ENCODE results near the gene ESPN.

ESPN gene

GRCh38 chr1:6500544-6501278, 76.1 kb downstream of the ESPN start:
- DNase-seq = no peak

- no peak for DNase-seq
Measured at GRCh38 chr1:6501279-6501813, 76.8 kb downstream of the ESPN start.

GRCh38 chr1:6502000-6502891, 77.7 kb downstream of the ESPN start:
- DNase-seq = peak; percentile 65

GRCh38 chr1:6503884-6504602, 79.5 kb downstream of the ESPN start:
- no peak for DNase-seq

GRCh38 chr1:6504887-6505286, 80.3 kb downstream of the ESPN start:
- no peak for DNase-seq

- no peak for DNase-seq
Measured at GRCh38 chr1:6505367-6506209, 81.0 kb downstream of the ESPN start.

GRCh38 chr1:6506210-6507036, 81.8 kb downstream of the ESPN start:
- DNase-seq = no peak

- peak; percentile 90 for DNase-seq
Measured at GRCh38 chr1:6507037-6507428, 82.5 kb downstream of the ESPN start.

GRCh38 chr1:6507461-6507911, 82.9 kb downstream of the ESPN start:
- DNase-seq = no peak

GRCh38 chr1:6508154-6508815, 83.7 kb downstream of the ESPN start:
- no peak for DNase-seq

GRCh38 chr1:6508816-6509189, 84.2 kb downstream of the ESPN start:
- DNase-seq = no peak

- DNase-seq = peak; percentile 30
Measured at GRCh38 chr1:6509220-6509918, 84.8 kb downstream of the ESPN start.

GRCh38 chr1:6509919-6510291, 85.3 kb downstream of the ESPN start:
- DNase-seq = peak; percentile 66

- no peak for DNase-seq
Measured at GRCh38 chr1:6510493-6510892, 85.9 kb downstream of the ESPN start.

All from MV-4-11 (cell line).